NT2/D1 (cell line): ENCODE results near the gene RRP36.
A peak's percentile ranks its signal among the peaks of the same experiment; 100 is the strongest.

Source experiments
- DNase-seq: peaks from one replicate; pipeline ENCODE4 v3.0.0-alpha.2; 2011; ENCODE audit warnings: low read depth, low spot score
- H3K27me3 ChIP-seq: 2 replicates; pipeline ENCODE4 v1.6.0; 2011; ENCODE audit warnings: mild to moderate bottlenecking; ENCODE audit not compliant: insufficient read length, insufficient read depth
- H3K36me3 ChIP-seq: 2 replicates; pipeline ENCODE4 v1.6.1; 2011; ENCODE audit warnings: mild to moderate bottlenecking, low read length, mixed read lengths; ENCODE audit not compliant: insufficient read depth, insufficient read length
- H3K4me1 ChIP-seq: 2 replicates; pipeline ENCODE4 v1.5.1; 2011; ENCODE audit not compliant: insufficient read depth, insufficient read length
- H3K4me3 ChIP-seq: 2 replicates; pipeline ENCODE4 v1.5.1; 2011; ENCODE audit warnings: low read depth; ENCODE audit not compliant: insufficient read length
- H3K9ac ChIP-seq: 2 replicates; pipeline ENCODE4 v1.6.0; 2011; ENCODE audit warnings: low read depth; ENCODE audit not compliant: insufficient read length
- H3K9me3 ChIP-seq: 2 replicates; pipeline ENCODE4 v1.5.1; 2011; ENCODE audit warnings: mild to moderate bottlenecking, low read length; ENCODE audit not compliant: insufficient read depth
- SUZ12 ChIP-seq: IDR thresholded peaks from 2 replicates; pipeline ENCODE4 v1.6.1; 2011; ENCODE audit not compliant: insufficient read length, insufficient read depth; ENCODE audit errors: extremely low read depth
- YY1 ChIP-seq: IDR thresholded peaks from 2 replicates; pipeline ENCODE4 v1.6.1; 2011; ENCODE audit not compliant: insufficient read length, insufficient read depth
- ZNF274 ChIP-seq: IDR thresholded peaks from 2 replicates; pipeline ENCODE4 v1.6.1; 2011; ENCODE audit warnings: mild to moderate bottlenecking, low read depth, low read length

Gene RRP36

GRCh38 chr6:43009124-43009523 lies 12.3 kb upstream of the RRP36 start:
- Histone ChIP-seq H3K4me1 (peaks cover 2% of the 10 kb centered on the region), H3K36me3 (peaks cover 67% of the 10 kb centered on the region), H3K27me3 (no peaks in the 10 kb centered on the region), H3K4me3 (no peak overlapping the region), H3K9ac (no peak overlapping the region), H3K9me3 (no peaks in the 10 kb centered on the region)
- no peak for DNase-seq
- no peak for TF ChIP-seq YY1
- TF ChIP-seq ZNF274 = no peak

- Histone ChIP-seq H3K36me3 (peaks cover 64% of the 10 kb centered on the region), H3K9me3 (no peaks in the 10 kb centered on the region), H3K4me3 (no peak overlapping the region), H3K9ac (peak overlapping the region; percentile 32), H3K4me1 (peaks cover 4% of the 10 kb centered on the region), H3K27me3 (no peaks in the 10 kb centered on the region)
- DNase-seq = no peak
- TF ChIP-seq SUZ12 = no peak
- TF ChIP-seq YY1 = no peak
- no peak for TF ChIP-seq ZNF274
Measured at GRCh38 chr6:43011207-43011606, 10.2 kb upstream of the RRP36 start.

- H3K36me3 ChIP-seq = peaks cover 62% of the 10 kb centered on the region
- TF ChIP-seq ZNF274 (no peak), SUZ12 (no peak)
- no peak overlapping the region for H3K4me3 ChIP-seq
- H3K27me3 ChIP-seq = no peaks in the 10 kb centered on the region
- H3K9me3 ChIP-seq = no peaks in the 10 kb centered on the region
- peaks cover 6% of the 10 kb centered on the region for H3K4me1 ChIP-seq
- peak overlapping the region; percentile 73 for H3K9ac ChIP-seq
- DNase-seq = no peak
Measured at GRCh38 chr6:43012364-43012763, 9.1 kb upstream of the RRP36 start.

GRCh38 chr6:43013097-43013842 lies 8.2 kb upstream of the RRP36 start:
- Histone ChIP-seq H3K4me1 (peaks cover 8% of the 10 kb centered on the region), H3K36me3 (peaks cover 62% of the 10 kb centered on the region), H3K9me3 (no peaks in the 10 kb centered on the region), H3K27me3 (no peaks in the 10 kb centered on the region), H3K4me3 (peak overlapping the region; percentile 58), H3K9ac (peak overlapping the region; percentile 73)
- no peak for TF ChIP-seq YY1
- no peak for DNase-seq

GRCh38 chr6:43013843-43014433 lies 7.5 kb upstream of the RRP36 start, which contains the start of the genes KLHDC3 and MEA1:
Gene KLHDC3, plus strand, starts transcription at chr6:43014249. Its CDS starts 2,944 bp downstream, at chr6:43017193.
Gene MEA1, minus strand, starts transcription at chr6:43013946. Its CDS starts 133 bp downstream, at chr6:43013813.
- Histone ChIP-seq H3K36me3 (peaks cover 62% of the 10 kb centered on the region), H3K9me3 (no peaks in the 10 kb centered on the region), H3K9ac (peak within 1 kb of the TSS; percentile 79), H3K4me1 (peaks cover 8% of the 10 kb centered on the region), H3K27me3 (no peaks in the 10 kb centered on the region), H3K4me3 (peak within 1 kb of the TSS; percentile 62)
- peak; percentile 98 for DNase-seq
- TF ChIP-seq YY1 (no peak), SUZ12 (no peak), ZNF274 (no peak)

GRCh38 chr6:43014434-43014909 lies 7.0 kb upstream of the RRP36 start:
- Histone ChIP-seq H3K36me3 (peaks cover 62% of the 10 kb centered on the region), H3K4me1 (peaks cover 8% of the 10 kb centered on the region), H3K9ac (peak overlapping the region; percentile 79), H3K9me3 (no peaks in the 10 kb centered on the region), H3K27me3 (no peaks in the 10 kb centered on the region), H3K4me3 (peak overlapping the region; percentile 62)
- DNase-seq = no peak
- TF ChIP-seq ZNF274 (no peak), YY1 (no peak), SUZ12 (no peak)

GRCh38 chr6:43016176-43016942 lies 5.1 kb upstream of the RRP36 start:
- Histone ChIP-seq H3K9me3 (no peaks in the 10 kb centered on the region), H3K4me1 (peaks cover 13% of the 10 kb centered on the region), H3K36me3 (peaks cover 59% of the 10 kb centered on the region), H3K4me3 (no peak overlapping the region), H3K9ac (no peak overlapping the region), H3K27me3 (no peaks in the 10 kb centered on the region)
- no peak for DNase-seq
- TF ChIP-seq YY1 (no peak), ZNF274 (no peak), SUZ12 (no peak)
